NCI-H1930 (cell line): ENCODE data around the gene NBAS.
"Not testable (repeated sequence)": the region's sequence is repeated elsewhere in the genome, so short reads cannot be mapped to it uniquely, and the experiment has no call there.

Experiments used
- DNase-seq, 2 experiments: peaks; one replicate each; lab custom pipeline; 2025; lab: John Stamatoyannopoulos, UW

Gene NBAS

GRCh38 chr2:15210542-15210941, 350.6 kb downstream of the NBAS start:
- not testable (repeated sequence) for DNase-seq

- DNase-seq, result no peak
Observed at GRCh38 chr2:15206419-15206818, 354.7 kb downstream of the NBAS start.

- no peak for DNase-seq
Observed at GRCh38 chr2:15205562-15205961, 355.6 kb downstream of the NBAS start.

- DNase-seq, result no peak
Observed at GRCh38 chr2:15201009-15201408, 360.1 kb downstream of the NBAS start.

- no peak for DNase-seq
Observed at GRCh38 chr2:15200581-15200980, 360.6 kb downstream of the NBAS start.

- no peak for DNase-seq
Observed at GRCh38 chr2:15198051-15198450, 363.1 kb downstream of the NBAS start.

- no peak for DNase-seq
Observed at GRCh38 chr2:15195813-15196212, 365.3 kb downstream of the NBAS start.

GRCh38 chr2:15191789-15192188, 369.3 kb downstream of the NBAS start:
- DNase-seq, result peak in 1 of 2 experiments; percentile 39

GRCh38 chr2:15189216-15189615, 371.9 kb downstream of the NBAS start:
- DNase-seq, result no peak

- DNase-seq, result no peak
Observed at GRCh38 chr2:15187702-15188101, 373.4 kb downstream of the NBAS start.

GRCh38 chr2:15186118-15186517, 375.0 kb downstream of the NBAS start:
- no peak for DNase-seq

- DNase-seq, result no peak
Observed at GRCh38 chr2:15184491-15184890, 376.6 kb downstream of the NBAS start.

- DNase-seq, result no peak
Observed at GRCh38 chr2:15182275-15182674, 378.9 kb downstream of the NBAS start.

- no peak for DNase-seq
Observed at GRCh38 chr2:15181092-15181745, 379.9 kb downstream of the NBAS start.

- no peak for DNase-seq
Observed at GRCh38 chr2:15180379-15180778, 380.8 kb downstream of the NBAS start.

GRCh38 chr2:15178946-15179345, 382.2 kb downstream of the NBAS start:
- DNase-seq, result no peak

GRCh38 chr2:15177103-15177502, 384.0 kb downstream of the NBAS start:
- no peak for DNase-seq

- no peak for DNase-seq
Observed at GRCh38 chr2:15176604-15177003, 384.5 kb downstream of the NBAS start.

- no peak for DNase-seq
Observed at GRCh38 chr2:15174567-15174966, 386.6 kb downstream of the NBAS start.

- DNase-seq, result no peak
Observed at GRCh38 chr2:15173501-15173900, 387.6 kb downstream of the NBAS start.

GRCh38 chr2:15172825-15173224, 388.3 kb downstream of the NBAS start:
- DNase-seq, result no peak

- no peak for DNase-seq
Observed at GRCh38 chr2:15170070-15170775, 390.9 kb downstream of the NBAS start.

- DNase-seq, result no peak
Observed at GRCh38 chr2:15169326-15170069, 391.6 kb downstream of the NBAS start.
